GM20431 (cell line): ENCODE results near the gene CRHR2.

Experiments used
- in situ Hi-C: fragments of 300-500 bp; cut with MseI, MboI; formaldehyde crosslinking; loops from one replicate; pipeline ENCODE4 v1.15.0; 2020; ENCODE audit warnings: low sequenced_read_pairs; ENCODE audit not compliant: unreplicated experiment

The CRHR2 gene

GRCh38 chr7:30634634-30635201 is 47.5 kb downstream of the CRHR2 start:
- in situ Hi-C loops: no loop called here

DNA sequence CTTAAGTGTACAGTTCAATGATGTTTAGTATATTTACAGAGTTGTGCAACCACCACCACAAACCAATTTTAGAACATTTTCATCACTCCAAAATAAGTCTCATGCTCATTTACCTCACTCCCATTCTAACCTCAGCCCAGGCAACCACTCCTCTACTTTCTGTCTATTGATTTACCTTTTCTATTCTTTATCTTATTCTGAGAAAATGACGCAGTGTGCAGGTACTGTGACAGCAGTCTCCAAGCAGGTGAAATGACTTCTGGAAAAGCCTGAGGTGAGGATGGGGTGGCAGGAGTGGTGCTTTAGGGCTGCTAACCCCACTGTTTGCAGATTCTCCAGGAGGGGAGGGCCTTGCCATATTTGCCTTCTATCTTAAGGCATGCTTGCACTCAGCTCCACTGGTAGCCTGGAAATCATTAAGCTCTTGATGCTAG is 48.0 kb downstream of the CRHR2 start:
- in situ Hi-C loops: no loop called here

- in situ Hi-C loops: no loop called here
These were observed 49.0 kb downstream of the CRHR2 start for GRCh38 chr7:30633223-30633622.

DNA sequence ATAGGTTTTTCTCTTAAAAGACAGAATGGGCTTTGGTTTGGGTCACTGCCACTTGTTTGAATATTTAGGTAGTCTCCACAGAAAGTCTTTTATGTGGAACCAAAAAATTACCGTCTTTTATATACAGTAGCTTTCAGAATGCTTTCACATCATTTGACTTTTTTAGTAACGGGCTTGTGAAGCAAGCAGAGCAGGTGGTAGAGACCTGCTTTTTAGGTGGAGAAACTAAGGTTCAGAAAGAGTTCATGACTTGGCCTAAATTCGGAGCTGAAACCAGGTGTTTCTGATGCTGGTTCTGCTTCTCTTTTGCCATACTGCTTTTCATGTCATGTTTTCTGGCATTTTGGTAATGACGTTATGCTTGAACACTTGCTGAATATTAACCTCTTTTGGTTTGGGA is 51.3 kb downstream of the CRHR2 start:
- in situ Hi-C loops: no loop called here

DNA sequence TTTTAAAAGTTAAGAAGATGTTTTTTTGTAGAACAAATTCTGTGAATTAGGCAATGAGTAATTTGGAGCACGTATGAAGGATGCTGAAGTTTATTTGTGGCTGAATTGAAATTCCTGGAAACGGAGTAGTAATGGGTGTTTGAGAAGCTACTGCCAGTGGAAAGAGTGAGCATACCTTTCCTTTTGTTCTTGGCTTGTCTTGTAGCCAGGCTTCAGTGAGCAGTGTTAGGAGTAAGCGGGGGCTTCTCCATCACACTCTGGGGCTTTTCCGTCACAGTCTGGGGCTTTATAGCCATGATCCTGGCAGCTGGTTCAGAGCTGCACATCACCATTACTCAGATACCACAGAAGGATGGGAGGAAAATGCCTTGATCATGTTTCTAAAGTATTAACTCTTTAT is 55.2 kb downstream of the CRHR2 start:
- in situ Hi-C loops: no loop called here

GRCh38 chr7:30625283-30625682 is 57.0 kb downstream of the CRHR2 start:
- in situ Hi-C loops: no loop called here

DNA sequence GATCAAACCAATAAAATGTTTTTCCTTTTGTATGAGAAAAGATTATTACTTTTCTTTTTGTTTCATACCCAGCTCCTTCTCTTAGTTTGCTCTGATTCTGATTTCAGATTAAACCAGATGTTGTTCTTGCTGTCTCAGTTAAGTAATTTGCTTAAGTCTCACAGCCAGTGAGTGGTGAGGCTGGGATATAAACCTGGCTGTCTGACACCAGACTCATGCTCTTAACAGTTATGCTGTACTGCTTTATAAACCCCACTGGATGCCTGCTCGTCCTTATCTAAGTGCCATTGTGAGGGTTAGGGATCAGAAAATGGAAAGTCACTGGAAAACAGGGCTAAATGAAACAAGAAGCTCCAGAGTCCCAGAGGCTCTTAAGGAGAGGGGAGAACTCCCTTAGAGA is 63.3 kb downstream of the CRHR2 start:
- in situ Hi-C loops: no loop called here

GRCh38 chr7:30618080-30618676 is 64.1 kb downstream of the CRHR2 start:
- in situ Hi-C loops: no loop called here

GRCh38 chr7:30617359-30617758 is 64.9 kb downstream of the CRHR2 start:
- in situ Hi-C loops: no loop called here

DNA sequence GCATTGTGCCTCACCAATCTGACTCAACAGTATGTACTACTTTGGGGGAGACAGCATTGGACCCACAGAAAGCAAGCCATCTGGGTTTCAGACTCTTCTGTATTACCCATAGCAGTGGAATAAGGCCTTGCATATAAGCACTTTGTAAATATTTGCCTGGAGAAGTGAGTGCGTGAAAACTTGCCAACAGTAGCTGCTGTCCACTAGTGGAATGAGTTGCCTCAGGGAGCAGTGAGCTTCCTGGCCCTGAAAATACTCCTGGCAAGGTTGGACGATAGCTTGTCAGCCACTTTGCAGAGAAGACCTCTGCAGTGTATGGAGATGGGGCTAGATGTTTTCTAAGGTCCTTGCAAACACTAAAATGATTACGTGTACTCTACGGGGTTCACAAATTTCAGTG is 65.9 kb downstream of the CRHR2 start:
- in situ Hi-C loops: no loop called here

GRCh38 chr7:30613366-30614325 is 68.6 kb downstream of the CRHR2 start:
- in situ Hi-C loops: no loop called here

- in situ Hi-C loops: no loop called here
These were observed 69.5 kb downstream of the CRHR2 start for GRCh38 chr7:30612658-30613265.

DNA sequence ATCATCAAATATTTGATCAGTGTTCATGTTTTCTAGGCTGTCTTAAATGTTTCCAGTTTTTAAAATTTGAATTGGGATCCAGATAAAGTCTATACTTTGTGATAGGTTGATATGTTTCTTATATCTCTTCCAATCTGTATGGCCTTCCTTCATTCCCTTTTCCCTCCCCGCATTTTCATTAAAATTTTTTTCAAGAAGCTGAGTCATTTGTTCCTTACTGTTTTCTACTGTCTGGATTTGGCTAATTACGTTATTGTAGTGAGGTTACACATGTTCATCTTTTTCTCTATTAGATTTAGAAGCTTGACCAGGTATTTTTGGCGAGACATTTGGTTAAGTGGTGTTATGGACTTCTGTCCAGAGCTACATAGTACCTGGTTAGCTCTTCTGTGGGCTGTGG is 76.4 kb downstream of the CRHR2 start:
- in situ Hi-C loops: no loop called here

GRCh38 chr7:30604901-30605300 is 77.4 kb downstream of the CRHR2 start:
- in situ Hi-C loops: no loop called here
